ENCODE data around the gene CCDC179.

DNA sequence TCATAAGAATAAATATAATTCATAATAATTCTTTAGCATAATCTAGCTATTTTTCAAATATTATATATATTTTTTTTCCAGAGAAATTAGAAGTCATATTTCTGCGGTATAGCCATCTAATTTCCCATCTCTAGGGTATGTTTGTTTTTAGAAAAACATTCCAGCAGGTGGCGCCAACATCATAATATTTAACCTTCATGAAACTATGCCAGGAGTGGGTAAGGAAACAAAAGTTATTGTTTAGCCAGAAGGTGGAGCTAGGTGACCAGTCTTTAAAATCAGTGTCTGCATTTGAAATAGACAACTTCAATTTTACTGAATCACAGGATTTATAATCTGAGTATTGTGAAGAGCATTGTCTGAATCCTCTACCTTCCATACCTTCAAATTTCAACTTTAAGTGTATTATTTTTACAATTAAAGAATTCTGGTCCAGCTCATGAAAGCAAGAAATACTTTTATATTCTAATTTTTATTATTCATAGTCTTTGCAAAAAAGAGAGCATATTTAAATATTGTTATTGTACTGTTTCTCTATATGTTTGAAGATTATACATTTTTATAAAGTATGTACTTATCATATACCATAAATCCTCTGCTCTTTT, 15.7 kb upstream of the CCDC179 start:
- TF ChIP-seq, protein P1, sequence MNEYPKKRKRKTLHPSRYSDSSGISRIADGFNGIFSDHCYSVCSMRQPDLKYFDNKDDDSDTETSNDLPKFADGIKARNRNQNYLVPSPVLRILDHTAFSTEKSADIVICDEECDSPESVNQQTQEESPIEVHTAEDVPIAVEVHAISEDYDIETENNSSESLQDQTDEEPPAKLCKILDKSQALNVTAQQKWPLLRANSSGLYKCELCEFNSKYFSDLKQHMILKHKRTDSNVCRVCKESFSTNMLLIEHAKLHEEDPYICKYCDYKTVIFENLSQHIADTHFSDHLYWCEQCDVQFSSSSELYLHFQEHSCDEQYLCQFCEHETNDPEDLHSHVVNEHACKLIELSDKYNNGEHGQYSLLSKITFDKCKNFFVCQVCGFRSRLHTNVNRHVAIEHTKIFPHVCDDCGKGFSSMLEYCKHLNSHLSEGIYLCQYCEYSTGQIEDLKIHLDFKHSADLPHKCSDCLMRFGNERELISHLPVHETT (CRISPR knock-in tag; conservative IDR thresholded peaks at IDR 0.05 in 1 of 2, IDR thresholded peaks at IDR 0.05 in 1 of 2): no peak
- TF ChIP-seq, protein P2, sequence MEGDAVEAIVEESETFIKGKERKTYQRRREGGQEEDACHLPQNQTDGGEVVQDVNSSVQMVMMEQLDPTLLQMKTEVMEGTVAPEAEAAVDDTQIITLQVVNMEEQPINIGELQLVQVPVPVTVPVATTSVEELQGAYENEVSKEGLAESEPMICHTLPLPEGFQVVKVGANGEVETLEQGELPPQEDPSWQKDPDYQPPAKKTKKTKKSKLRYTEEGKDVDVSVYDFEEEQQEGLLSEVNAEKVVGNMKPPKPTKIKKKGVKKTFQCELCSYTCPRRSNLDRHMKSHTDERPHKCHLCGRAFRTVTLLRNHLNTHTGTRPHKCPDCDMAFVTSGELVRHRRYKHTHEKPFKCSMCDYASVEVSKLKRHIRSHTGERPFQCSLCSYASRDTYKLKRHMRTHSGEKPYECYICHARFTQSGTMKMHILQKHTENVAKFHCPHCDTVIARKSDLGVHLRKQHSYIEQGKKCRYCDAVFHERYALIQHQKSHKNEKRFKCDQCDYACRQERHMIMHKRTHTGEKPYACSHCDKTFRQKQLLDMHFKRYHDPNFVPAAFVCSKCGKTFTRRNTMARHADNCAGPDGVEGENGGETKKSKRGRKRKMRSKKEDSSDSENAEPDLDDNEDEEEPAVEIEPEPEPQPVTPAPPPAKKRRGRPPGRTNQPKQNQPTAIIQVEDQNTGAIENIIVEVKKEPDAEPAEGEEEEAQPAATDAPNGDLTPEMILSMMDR (IDR thresholded peaks at IDR 0.05 in 2 of 3, conservative IDR thresholded peaks at IDR 0.05 in 1 of 3; ENCODE audit: insufficient read depth in 2 of 3, low read depth in 1 of 3, low read length in 3 of 3): peak; percentile 76 to 98 (median 93)
- TF ChIP-seq SPI1 (IDR thresholded peaks at IDR 0.05; ENCODE audit: borderline replicate concordance, low read depth, low read length) (no peak), FOXJ3 (CRISPR knock-in tag; IDR thresholded peaks at IDR 0.05) (no peak), POLR2A (conservative IDR thresholded peaks at IDR 0.05) (no peak), MCM2 (IDR thresholded peaks at IDR 0.05; ENCODE audit: low read depth) (no peak), EHMT2 (IDR thresholded peaks at IDR 0.05) (no peak), POLR2AphosphoS5 (IDR thresholded peaks at IDR 0.05; ENCODE audit: control insufficient read depth, insufficient read depth, low read depth, low read length) (no peak)
- TF ChIP-seq, protein P3, sequence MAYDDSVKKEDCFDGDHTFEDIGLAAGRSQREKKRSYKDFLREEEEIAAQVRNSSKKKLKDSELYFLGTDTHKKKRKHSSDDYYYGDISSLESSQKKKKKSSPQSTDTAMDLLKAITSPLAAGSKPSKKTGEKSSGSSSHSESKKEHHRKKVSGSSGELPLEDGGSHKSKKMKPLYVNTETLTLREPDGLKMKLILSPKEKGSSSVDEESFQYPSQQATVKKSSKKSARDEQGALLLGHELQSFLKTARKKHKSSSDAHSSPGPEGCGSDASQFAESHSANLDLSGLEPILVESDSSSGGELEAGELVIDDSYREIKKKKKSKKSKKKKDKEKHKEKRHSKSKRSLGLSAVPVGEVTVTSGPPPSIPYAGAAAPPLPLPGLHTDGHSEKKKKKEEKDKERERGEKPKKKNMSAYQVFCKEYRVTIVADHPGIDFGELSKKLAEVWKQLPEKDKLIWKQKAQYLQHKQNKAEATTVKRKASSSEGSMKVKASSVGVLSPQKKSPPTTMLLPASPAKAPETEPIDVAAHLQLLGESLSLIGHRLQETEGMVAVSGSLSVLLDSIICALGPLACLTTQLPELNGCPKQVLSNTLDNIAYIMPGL (CRISPR knock-in tag; IDR thresholded peaks at IDR 0.05): no peak
